HG03135 (cell line): ENCODE measurements around the gene FZD2.
"Not testable (repeated sequence)": the region's sequence is repeated elsewhere in the genome, so short reads cannot be mapped to it uniquely, and the experiment has no call there.

Source experiments
- ATAC-seq: cut with Tn5 transposase; IDR thresholded peaks from one replicate; pipeline ENCODE4 v1.9.1; 2021; ENCODE audit warnings: mild to moderate bottlenecking, moderate library complexity; ENCODE audit not compliant: unreplicated experiment

The FZD2 gene

DNA sequence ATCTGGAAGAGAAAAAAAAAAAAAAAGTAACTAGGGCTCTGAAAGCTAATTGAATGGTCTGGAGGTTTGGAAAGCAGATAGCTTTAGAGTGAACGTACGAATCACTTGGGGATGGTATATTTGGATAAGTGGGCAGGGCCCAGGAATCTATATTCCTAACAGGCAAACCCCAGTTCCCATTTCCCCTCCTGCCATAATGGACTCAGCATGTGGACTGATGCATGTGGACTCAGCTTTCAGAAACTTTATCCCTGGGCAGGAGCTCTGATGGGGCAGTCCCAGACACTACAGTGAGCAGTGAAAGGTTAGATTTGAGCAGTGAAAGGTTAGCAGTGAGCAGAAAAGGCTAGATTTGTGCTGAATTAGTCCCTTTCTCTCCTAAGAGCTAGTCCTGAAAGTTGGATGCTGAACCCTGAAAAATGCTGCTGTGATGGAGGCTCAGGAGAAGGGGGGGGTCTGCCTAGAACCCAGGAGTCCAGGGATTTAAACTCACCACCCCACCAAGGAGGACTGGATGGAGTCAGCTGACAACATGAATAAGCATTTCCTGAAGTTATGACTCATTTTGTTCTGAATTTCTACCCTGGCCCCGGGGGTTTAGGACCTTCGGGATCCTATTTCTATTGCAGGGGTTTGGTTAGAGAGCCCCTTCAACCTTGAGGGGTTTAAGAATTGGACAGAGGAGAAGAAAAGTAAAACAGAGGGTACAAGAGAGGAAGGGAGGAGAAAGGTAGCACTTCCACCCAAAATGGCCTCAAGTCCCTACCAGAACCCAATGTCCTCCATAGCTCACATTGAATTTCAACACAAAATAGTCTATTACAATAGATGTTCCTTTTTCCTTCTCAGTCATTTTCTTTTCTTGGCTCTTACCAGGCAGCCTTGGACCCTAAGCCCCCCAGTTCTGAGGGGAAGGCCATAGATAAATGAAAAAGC is 10.3 kb upstream of the FZD2 start:
- no peak for ATAC-seq

DNA sequence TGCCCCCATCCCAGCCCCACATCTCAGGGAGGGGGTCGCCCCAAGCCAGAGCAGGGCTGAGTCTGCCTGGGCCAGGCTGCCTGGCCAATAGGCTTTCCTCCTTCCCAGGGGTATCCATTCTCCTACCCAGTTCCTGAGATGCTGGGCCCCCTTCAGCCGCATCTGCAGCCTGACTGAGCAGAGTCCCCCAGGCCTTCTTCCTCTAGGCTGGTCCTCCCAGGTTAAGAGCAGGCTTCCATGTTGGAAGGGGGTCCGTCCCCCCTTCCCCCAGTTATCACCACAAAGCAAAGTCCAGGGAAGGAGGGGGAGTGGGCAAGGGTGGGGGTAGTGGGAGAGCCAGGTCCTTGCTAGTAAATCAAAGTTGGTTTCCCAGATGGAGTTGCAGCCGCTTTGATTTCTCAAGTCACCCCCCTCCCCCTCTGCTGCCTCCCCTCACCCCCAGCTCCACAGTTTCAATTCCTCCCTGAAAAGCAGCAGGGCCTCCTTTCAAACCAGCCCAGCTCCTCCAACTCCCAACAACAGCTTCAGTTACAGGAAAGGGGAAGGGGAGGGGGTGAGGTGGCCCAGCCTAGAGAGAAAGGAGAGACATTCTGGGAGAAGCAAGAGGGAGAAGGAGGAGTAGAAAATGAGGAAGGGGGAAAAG is 9.5 kb upstream of the FZD2 start:
- no peak for ATAC-seq

DNA sequence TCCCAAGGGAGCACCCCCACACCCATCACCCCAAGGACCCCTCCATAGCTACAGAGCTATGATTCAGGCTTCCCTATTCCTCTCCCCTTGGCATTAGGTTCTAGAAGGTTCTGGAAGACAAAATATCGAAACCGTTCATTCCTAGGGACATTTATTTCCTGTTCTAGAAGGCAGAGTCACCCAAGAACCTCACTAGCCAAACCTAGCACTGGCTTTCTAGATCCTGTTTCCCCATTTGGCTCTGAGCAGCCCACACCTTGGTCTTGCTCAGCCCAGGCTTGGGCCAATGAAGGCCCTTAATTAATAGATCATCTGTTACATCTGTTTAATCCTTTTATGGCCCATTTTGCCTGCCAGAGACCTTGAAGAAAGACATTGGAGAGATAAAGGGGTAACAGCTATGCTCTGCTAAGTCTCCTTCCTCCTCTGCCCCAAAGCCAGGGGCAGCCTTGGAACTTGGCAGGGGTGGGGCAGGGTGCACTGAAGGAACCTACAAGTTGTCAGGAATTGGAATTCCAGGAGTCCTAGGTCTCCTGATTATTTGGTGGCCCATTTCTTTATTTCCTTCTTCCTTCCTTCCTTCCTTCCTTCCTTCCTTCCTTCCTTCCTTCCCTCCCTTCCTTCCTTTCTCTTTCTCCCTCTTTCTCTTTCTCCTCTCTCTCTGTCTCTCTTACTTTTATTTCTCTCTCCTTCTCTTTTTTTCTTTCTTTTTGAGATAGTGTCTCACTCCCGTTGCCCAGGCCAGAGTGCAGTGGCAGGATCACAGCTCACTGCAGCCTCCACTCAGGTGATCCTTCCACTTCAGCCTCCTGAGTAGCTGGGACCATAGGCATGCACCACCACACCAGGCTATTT is 8.7 kb upstream of the FZD2 start:
- ATAC-seq = no peak

DNA sequence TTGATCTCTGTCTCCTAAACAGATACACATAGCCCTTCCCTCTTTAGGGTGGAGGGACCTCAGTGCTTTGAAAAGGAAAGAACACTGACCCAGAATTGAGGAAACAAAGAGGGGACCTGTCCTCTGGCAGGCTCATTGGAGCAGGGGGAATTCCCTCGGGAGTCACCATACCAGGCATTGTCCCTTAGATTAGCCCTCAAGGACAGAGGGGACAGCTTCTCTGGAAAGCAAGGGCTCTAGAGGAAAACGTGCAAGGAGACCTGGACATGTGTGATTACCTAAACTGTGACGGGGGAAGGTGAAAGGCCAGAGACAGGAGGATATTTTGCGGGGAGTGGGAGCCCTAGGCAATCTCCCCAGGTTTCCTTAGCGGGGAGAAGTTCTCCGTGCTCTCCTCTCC is 7.6 kb upstream of the FZD2 start:
- ATAC-seq = no peak

DNA sequence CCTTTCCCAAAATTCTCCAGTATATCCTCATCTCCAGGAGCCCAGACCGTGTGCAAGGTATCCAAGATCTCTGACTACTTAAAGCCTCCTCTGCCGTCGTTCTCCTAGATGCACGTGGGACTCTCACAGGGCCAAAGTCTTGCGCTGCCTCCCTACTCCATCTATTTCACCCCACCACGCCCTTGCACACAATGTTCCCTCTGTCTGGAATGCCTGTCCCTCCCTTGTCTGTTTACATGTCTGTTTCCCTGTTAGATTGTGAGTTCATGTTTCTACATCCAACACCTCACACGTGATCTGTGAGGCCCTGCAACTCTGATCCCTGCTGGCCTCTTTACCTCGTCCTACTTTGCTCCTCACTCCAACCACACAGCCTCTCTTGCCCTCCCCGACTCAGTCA is 4.9 kb upstream of the FZD2 start:
- ATAC-seq = no peak

DNA sequence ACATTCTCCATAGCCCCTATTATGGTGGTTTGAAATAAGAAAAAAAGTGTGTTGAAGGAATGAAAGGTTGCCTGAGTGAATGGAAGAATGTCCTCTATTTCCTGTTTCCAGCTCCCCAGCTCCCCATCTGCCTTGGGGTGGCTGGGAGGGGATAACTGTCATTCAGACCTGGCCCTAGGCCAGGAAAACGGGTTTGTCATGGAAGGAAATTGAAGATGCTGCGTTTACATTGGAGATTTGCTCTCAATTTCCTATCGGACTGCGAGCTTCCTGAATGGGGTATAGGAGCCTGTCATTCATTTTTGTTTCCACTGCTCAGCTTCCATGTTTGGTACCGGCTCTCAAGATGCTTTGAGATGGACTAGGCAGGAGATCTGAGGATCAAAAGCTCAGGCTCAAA is 2.2 kb upstream of the FZD2 start:
- no peak for ATAC-seq

DNA sequence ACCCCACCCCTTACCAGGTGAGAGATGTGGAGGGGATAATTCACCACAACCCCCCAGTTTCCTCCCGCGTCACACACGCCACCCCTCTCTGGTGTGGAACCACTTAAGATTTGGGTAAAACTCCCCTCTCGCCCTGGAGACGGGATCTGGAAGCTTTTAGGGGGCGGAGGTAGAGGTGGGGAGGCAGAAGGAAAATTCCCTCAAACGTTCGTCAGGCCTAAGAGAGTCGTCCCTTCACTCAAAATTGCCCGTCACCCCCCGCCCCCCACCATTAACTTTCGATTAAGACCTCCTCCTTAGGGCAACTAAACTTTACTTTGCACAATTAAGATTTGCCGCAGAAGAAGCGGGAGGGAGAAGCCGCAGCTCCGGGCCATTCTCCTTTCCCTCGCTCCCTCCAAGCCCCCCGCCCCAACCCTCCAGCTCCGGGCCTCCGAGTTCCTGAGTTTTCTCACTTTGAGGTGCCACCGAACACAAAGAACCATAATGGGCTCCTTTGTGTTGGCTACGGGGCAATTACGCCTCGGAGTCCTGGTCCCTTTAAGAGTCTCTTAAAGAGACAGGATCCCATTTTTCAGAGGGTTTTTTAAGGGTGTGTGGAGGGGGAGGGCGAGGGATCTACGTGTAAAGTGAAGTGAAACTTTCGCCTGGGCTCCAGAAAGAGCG is 985 bp upstream of the FZD2 start:
- ATAC-seq = no peak

DNA sequence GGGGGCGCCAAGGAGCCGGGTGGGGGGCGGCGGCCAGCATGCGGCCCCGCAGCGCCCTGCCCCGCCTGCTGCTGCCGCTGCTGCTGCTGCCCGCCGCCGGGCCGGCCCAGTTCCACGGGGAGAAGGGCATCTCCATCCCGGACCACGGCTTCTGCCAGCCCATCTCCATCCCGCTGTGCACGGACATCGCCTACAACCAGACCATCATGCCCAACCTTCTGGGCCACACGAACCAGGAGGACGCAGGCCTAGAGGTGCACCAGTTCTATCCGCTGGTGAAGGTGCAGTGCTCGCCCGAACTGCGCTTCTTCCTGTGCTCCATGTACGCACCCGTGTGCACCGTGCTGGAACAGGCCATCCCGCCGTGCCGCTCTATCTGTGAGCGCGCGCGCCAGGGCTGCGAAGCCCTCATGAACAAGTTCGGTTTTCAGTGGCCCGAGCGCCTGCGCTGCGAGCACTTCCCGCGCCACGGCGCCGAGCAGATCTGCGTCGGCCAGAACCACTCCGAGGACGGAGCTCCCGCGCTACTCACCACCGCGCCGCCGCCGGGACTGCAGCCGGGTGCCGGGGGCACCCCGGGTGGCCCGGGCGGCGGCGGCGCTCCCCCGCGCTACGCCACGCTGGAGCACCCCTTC is 484 bp downstream of the FZD2 start:
- ATAC-seq = no peak

DNA sequence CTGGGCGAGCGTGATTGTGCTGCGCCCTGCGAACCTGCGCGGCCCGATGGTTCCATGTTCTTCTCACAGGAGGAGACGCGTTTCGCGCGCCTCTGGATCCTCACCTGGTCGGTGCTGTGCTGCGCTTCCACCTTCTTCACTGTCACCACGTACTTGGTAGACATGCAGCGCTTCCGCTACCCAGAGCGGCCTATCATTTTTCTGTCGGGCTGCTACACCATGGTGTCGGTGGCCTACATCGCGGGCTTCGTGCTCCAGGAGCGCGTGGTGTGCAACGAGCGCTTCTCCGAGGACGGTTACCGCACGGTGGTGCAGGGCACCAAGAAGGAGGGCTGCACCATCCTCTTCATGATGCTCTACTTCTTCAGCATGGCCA is 1.0 kb downstream of the FZD2 start:
- no peak for ATAC-seq

DNA sequence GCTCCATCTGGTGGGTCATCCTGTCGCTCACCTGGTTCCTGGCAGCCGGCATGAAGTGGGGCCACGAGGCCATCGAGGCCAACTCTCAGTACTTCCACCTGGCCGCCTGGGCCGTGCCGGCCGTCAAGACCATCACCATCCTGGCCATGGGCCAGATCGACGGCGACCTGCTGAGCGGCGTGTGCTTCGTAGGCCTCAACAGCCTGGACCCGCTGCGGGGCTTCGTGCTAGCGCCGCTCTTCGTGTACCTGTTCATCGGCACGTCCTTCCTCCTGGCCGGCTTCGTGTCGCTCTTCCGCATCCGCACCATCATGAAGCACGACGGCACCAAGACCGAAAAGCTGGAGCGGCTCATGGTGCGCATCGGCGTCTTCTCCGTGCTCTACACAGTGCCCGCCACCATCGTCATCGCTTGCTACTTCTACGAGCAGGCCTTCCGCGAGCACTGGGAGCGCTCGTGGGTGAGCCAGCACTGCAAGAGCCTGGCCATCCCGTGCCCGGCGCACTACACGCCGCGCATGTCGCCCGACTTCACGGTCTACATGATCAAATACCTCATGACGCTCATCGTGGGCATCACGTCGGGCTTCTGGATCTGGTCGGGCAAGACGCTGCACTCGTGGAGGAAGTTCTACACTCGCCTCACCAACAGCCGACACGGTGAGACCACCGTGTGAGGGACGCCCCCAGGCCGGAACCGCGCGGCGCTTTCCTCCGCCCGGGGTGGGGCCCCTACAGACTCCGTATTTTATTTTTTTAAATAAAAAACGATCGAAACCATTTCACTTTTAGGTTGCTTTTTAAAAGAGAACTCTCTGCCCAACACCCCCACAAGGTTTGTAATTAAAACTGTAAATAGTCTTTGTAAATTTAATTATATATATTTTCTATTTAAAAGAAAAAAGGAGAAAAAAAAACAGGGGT is 1.7 kb downstream of the FZD2 start:
- no peak for ATAC-seq

DNA sequence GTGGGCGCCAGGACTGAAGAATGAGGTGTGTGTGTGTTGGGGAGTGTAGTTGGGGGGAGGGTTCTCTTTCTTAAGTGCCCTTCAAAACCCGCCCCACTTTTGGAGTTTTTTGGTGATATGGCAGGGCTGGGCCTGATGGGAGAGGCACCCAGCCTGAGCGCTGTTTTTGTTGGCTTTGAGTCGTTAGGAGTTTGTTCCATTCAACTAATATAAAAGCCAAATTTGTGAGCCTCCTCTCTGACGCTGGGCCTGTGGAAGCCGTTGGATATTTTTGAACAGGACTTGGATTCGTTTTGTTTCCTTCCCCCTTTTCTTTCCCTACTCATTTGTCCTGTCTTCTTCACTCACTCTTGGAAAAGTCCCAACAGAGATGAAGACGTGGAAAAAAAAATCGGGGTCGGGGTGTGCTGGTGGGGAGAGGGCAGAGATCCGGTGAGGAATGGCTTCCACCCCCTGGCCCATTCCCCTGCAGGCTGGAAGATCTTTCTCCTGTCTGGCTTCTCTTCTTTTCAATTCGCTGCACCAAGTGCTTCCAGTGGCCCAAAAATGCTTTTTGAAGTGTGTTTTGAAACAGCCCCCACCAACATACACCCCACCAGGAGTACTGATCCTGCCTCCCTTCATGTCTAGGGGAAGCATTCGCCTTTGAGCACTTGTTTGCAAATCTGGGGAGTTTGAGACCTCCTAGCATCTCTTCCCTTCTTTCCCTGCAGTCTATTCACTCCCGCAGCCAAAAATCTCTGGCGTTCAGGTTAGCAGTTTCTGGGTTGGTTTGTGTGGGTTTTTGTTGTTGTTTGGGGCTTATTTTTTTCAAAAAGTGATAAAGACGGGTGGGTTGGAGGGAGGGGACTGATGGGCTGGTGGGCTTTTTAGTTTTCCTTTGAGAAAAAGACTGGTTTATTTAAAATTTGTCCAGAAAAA is 2.6 kb downstream of the FZD2 start:
- no peak for ATAC-seq

DNA sequence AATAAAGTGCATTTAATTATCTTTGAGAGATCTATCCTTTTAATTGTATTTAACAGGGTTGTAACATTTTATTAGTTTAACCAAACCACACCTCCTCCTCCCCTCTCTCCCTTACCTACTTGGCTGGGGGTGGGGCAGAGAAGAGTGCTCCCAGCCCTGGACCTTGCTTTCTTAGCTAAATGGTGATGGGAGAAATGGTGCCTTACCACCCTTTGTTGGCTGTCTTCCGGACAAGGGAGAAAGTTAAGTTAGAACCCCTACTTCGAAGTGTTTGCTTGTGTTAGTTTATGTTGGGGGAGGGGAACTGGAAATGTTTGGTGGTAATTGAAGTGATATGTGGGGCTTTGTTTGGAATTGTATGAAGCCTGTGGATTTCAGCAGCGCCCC is 3.9 kb downstream of the FZD2 start:
- no peak for ATAC-seq

DNA sequence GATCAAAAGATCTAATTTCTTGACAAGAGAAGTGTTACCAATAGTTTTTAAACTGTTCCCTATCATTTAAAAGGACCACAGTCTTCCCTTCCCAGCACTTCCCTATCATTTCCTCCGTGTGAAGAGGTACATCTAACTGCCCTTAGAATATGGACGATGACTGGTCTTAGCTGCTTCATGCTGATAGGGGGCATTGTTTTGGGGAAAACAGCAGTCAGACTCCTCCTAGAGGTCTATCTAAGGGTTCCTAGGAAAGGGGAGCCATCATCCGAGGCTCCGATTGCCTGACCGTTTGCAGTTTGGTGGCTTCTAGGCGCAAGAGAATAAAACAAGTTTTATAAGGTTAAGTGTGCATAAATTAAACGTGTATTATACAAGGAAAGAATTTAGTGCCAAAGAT is 7.1 kb downstream of the FZD2 start:
- no peak for ATAC-seq

DNA sequence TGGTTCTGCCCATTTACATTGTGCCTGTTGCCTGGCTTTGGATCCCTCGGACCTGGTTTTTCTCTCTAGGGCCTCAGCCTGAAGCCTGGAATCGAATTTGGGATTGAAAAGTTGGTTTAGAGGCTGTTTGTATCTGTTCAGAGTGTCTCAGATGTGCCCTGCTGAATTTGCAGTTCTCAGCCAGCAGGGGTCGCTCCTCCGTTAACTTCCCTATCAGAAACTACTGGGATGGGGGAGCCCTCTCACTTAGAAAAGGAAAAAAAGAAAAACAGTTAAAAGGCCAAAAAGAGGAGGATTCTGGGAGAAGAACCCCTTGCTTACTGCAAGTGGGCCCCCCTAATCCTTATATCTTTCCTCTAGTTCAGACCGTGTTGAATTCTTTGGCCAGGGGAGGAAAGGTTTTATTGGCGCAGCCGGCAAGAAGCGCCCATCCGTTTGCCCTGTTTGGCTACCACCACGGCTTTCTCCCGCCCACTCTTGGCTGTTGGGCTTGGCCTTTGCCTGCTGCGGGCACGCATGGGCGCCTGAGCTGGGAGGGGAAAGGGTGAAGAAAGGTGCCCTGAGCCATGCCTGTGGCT is 8.7 kb downstream of the FZD2 start:
- no peak for ATAC-seq

DNA sequence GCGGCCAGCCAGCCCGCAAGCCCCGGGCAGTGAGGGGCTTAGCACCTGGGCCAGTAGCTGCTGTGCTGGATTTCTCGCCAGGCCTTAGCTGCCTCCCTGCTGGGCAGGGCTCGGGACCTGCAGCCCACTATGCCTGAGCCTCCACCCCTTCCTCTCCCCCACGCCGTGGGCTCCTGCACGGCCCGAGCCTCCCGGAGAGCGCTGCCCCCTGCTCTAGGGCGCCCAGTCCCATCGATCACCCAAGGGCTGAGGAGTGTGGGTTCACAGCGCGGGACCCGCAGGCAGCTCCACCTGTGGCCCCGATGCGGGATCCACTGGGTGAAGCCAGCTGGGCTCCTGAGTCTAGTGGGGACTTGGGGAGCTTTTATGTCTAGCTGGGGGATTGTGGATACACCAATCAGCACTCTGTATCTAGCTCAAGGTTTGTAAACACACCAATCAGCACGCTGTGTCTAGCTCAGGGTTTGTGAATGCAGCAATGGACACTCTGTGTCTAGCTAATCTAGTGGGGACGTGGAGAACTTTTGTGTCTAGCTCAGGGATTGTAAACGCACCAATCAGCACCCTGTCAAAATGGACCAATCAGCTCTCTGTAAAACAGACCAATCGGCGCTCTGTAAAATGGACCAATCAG is 11.1 kb downstream of the FZD2 start:
- not testable (repeated sequence) for ATAC-seq

DNA sequence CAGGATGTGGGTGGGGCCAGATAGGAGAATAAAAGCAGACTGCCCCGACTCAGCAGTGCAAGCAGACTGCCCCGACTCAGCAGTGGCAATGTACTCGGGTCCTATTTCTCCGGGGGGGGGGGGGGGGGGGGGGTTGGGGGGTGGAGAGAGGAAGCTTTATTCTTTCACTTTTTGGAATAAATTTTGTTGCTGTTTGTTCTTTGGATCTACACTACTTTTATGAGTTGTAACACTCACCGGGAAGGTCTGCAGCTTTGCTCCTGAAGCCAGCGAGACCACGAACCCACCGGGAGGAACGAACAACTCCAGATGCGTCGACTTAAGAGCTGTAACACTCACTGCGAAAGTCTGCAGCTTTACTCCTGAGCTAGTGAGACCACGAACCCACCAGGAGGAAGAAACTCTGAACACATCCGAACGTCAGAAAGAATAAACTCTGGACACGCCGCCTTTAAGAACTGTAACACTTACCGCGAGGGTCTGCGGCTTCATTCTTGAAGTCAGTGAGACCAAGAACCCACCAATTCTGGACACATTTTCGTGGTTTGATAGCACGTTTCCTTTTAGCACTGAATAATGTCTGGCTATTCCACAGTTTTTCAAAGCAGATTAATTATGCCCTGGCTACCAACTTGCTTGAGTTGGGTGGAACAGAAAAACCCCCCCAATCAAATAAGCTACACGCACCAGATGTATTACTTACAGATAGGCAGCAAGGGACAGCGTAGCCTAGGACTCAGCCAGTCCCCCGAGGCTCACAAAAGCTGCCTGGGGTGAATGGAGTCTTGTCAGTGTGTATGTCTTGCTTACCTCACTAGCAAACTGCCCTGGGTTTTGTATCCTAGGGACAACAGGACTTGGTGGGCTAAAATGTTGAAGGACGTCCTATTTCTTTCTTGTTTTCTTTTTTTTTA is 11.9 kb downstream of the FZD2 start:
- ATAC-seq = no peak

DNA sequence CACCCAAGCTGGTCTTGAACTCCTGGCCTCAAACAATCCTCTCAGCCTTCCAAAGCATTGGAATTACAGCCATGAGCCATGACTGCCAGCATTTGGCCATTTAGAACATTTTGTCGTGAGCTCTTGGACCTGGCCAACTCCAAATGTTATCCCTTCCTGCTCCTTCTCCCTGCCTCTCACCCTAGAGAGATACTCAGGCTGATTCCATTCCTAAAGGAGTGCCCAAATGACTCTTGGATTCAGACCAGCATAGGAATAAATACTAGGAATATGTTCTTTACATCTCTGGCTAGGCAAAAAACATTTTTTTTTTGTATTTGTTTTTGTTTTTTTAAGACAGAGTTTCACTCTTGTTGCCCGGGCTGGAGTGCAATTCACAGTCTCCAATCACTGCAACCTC is 15.5 kb downstream of the FZD2 start:
- ATAC-seq = no peak
